Caki2 (cell line): Measurements from ENCODE around the gene RGS12. TPM values are rescaled to one million over a fixed set of nuclear protein-coding genes. Genes with fewer than 3 reads are reported as not detected.
"Not testable (repeated sequence)": the region's sequence is repeated elsewhere in the genome, so short reads cannot be mapped to it uniquely, and the experiment has no call there.

Experiments
- DNase-seq: peaks from one replicate; pipeline ENCODE4 v3.0.0-alpha.2; 2015; ENCODE audit warnings: low read depth
- in situ Hi-C: cut with HindIII; loops from 2 replicates; pipeline ENCODE4 v1.10.0; 2016; ENCODE audit warnings: low sequenced_read_pairs, low pct_unique_long_range_greater_than_20kb, mixed read lengths
- total RNA-seq: library from RNA; depleted of rRNA; stranded (reverse); fragments of >200 nt; shearing (Covaris generic); gene quantifications from 2 replicates; pipeline ENCODE4 v1.2.3, GENCODE V29; 2014; ENCODE audit warnings: low replicate concordance

RGS12 gene
- total RNA-seq, 1 experiment from 2014 or later, result 27.0 TPM

- in situ Hi-C loops, result no loop called here
- no peak for DNase-seq
Observed at GRCh38 chr4:3291411-3291968, 1.3 kb upstream of the RGS12 start.

DNA sequence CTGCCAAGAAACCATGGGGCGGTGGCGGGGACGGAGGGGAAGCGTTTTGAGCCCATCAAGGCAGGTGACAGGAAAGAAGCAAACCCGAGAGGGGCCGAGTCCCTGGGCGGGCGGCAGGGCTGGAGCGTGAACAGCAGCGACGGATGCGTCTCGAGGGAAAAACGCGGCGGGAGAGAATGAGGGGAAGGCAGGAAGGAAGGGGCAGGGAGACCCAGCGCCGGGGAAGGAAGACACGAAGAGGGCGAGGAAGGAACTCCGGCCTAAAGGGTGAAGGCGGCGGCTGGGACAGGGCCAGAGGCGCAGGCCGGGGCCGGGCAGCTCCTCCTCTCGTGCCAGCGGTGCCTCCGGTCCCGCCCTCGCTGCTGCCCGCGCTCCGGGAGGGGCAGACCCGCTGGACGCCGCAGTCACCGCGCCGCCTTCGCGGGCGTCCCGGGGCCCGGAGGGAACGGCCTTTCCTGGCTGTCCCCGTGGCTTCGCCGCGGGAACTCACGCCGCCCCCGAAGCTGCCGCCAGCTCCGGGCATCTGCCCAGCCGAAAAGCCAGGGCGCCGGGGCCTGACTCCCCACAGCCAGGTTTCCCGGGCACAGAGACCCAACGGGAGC, 751 bp upstream of the RGS12 start:
- in situ Hi-C loops, result no loop called here

GRCh38 chr4:3293401-3294391, 875 bp downstream of the RGS12 start:
- in situ Hi-C loops, result no loop called here
- peak; percentile 12 for DNase-seq

More for the DNA sequence above, 751 bp upstream of the RGS12 start:
- DNase-seq, result no peak

GRCh38 chr4:3294401-3295241, 1.8 kb downstream of the RGS12 start:
- in situ Hi-C loops, result no loop called here
- DNase-seq, result no peak

DNA sequence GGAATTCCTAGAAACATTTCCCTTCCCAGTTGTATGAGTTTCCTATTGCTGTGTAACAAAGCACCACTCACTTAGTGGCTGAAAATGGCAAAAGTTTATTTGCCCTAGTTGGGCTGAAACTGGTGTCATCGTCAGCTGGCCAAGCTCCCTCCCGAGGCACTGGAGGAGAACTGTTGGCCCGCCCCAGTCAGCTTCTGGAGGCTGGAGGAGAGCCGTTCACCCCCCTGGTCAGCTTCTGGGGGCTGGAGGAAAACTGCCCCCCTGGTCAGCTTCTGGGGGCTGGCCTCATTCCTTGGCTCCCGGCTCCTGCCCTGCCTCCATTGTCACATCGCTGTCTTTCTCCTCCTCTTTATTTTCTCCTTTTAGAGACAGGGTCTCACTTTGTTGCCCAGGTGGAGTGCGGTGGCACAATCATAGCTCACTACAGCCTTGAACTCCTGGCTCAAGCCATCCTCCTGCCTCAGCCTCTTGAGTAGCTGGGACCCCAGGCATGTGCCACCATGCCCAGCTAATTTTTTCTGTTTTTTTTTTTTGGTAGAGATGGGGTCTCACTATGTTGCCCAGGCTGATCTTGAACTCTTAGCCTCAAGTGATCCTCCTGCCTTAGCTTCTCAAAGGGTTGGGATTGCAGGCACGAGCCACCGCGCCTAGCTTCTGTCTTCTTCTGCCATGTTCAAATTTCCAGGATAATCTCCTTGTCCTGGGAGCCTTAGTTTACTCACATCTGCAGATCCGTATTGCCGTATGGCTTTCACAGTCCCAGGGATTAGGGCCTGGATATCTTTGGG, 3.2 kb downstream of the RGS12 start:
- no peak for DNase-seq
- in situ Hi-C loops, result no loop called here

DNA sequence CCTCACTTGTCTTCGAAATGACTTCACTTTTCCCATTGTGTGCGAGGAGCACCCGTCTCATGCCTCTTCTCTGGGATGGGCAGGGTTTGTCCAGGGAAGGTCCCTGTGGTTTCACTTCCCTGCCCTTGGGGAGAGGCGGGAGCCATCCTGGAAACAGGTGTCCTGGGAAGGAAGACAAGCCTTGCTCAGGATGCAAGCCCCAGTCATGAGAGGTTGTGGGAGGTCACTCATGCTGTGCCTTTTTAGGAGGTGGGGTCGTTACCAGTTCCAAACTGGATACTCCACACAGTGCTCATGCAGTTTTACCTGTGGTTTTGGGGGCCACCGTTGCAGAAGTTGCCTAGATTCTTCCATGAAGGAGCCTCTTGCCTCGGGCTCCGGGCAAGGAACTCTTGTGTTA, 3.8 kb downstream of the RGS12 start:
- in situ Hi-C loops, result no loop called here
- DNase-seq, result no peak

GRCh38 chr4:3297066-3297859, 4.4 kb downstream of the RGS12 start:
- DNase-seq, result no peak
- in situ Hi-C loops, result no loop called here

GRCh38 chr4:3299122-3299975, 6.5 kb downstream of the RGS12 start:
- in situ Hi-C loops, result no loop called here

DNA sequence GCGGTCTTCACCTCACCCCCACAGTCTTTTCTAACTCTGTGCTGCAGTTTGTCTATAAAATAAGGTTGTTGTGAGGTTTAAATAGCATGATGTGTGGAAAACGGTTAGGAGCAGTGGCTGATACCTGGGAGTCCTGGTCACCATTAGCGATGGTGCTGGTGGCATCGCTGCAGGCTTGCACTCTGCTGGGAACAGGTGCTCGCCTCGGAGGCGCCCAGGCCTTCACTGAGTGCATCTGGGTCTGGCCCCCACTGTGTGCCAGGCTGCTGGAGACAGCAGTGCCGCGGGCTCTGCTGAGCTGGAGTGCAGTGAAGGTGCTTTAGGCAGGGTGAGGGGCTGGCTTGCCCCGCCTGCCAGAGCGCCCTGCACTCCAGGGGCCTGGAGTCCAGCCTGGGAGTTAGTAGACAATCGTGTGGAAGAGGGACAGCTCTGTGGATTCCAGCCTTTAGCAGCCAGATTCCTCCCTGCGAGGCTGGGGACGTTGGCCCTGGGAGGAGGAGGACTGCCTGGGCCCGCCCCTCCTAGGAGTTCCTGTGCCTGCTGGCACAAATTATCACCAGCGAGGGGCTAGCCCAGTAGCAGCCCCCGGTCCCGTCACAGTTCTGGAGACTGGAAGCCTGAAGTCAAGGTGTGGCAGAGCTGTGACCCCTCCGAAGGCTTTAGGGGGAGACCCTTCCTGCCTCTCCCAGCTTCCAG, 7.3 kb downstream of the RGS12 start:
- in situ Hi-C loops, result no loop called here
- DNase-seq, result no peak

More at GRCh38 chr4:3299122-3299975, 6.5 kb downstream of the RGS12 start:
- no peak for DNase-seq

GRCh38 chr4:3300882-3301281, 8.1 kb downstream of the RGS12 start:
- in situ Hi-C loops, DNase-seq: not testable (repeated sequence)

DNA sequence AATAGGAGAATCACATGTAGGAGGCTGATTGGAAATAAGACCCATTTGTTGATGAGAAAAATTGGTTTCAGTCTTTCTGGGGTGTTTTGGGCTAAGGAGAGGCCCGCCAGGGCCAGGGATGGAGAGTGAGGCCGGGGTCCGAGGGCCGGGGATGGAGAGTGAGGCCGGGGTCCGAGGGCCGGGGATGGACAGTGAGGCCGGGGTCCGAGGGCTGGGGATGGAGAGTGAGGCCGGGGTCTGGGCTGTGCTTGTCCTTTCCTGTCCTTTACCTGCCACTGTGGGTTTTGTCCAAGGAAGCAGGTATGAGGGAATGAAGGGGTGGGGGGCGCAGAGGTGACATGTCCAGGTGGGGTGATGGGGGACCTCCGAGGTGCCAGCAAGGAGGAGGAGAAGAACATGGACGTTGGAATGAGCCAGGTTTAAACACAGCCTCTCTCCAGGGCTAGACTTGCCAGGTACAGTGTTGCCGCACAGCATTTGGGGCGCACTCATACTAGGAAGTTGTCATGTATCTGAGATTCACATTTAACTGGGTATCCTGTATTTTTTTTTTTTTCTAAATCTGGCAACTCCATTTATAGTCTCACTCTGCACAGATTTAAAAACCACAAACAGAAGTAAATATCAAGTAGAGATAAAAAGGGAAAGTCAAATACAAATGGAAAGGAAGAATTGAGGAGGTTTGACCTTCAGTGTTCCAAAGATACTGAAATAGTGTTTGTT, 8.8 kb downstream of the RGS12 start:
- DNase-seq, result no peak
- in situ Hi-C loops, result no loop called here

- DNase-seq, result no peak
- in situ Hi-C loops, result no loop called here
Observed at GRCh38 chr4:3302173-3302785, 9.5 kb downstream of the RGS12 start.

DNA sequence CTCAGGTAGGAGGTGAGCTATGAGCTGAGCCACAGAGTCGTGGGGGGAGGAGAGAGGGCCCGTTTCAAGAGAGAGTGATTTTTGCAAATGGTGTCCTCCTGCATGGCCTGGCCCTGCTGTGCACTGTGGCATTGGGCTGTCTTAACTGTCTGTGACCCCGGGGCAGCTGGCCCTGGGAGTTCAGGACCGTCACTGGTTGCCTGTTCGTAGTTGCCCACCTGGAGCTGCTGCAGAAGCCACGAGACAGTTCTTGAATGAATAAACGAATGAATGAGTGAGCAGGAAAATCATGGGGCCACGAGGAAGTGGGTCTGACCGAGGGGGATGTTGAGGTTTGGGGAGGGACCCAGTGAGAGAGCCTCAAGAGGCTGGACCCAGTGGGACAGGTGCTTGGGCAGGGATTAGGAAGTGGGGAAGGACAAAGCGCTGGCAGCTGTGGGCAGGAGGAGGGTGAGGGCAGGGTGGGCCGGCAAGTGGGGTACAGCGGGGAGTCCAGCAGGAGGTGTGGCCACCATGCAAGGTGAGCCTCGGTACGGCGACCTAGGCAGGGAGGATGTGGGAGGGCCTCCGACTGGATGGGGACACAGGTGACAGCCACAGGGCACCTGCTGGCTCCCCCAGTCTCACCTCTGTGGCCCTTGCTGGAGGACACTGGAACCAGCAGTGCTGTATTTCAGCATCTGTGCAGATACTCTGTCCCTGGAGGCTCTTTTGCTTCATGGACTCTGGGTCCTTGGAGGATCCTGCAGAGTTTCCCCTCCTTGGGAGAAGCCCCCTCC, 10.2 kb downstream of the RGS12 start:
- DNase-seq, result no peak

DNA sequence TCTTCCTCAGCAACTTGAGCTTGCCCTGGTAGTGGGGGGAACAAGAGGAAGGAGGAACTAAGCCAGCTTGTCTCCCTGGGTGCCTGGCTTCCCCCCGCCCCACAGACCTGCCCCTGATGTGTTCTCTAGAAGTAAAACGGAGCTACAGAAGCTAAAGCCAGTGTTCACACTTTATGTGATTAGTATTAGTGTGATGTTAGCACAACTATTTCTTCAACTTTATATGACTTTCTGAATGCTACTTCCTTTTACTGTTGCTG, 10.7 kb downstream of the RGS12 start:
- in situ Hi-C loops, result no loop called here
- no peak for DNase-seq

More for the DNA sequence above, 10.2 kb downstream of the RGS12 start:
- in situ Hi-C loops, result no loop called here
